ENCODE measurements around the gene ADTRP.
"Not testable (repeated sequence)": the region's sequence is repeated elsewhere in the genome, so short reads cannot be mapped to it uniquely, and the experiment has no call there.

The ADTRP gene

GRCh38 chr6:11692451-11693376, 85.9 kb downstream of the ADTRP start:
- no peak for DNase-seq (ENCODE audit: low read depth, low spot score)

- DNase-seq (ENCODE audit: low read depth, low spot score) = no peak
Measured at GRCh38 chr6:11689847-11690246, 88.8 kb downstream of the ADTRP start.

- DNase-seq (ENCODE audit: low read depth, low spot score) = not testable (repeated sequence)
Measured at GRCh38 chr6:11689400-11689799, 89.2 kb downstream of the ADTRP start.

DNA sequence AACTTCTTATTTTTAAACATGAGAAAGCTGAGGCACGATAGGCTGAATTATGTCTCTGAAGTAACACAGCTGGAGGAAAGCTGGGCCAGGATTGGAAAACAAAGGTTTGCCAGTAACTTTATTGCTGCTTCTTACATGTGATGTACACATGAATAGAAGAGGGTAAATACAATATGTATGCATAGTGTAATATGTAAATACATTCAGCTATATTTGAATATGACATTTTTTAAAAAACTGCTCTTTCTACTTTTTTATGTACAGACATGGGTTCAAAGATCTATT, 90.2 kb downstream of the ADTRP start:
- no peak for DNase-seq (ENCODE audit: low read depth, low spot score)

- DNase-seq (ENCODE audit: low read depth, low spot score) = no peak
Measured at GRCh38 chr6:11685481-11686093, 93.0 kb downstream of the ADTRP start.

- no peak for DNase-seq (ENCODE audit: low read depth, low spot score)
Measured at GRCh38 chr6:11684901-11685480, 93.6 kb downstream of the ADTRP start.

DNA sequence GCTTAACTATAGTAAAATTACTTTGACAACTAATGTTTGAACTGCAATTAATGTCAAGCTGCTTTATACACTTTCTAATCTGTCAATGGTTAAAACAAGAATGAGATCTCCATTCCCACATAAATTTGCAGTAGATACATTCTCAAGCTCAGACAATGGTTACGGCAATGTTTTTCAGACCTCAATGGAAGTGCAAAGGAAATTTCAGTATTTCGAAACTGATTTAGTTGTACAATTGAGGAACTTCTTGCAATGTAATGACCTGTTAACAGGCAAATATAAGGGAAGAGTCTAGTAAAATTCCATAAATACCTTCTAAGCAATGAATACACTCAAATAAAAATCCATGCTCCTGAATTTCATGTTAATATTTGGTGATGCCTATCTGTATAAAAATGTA, 94.7 kb downstream of the ADTRP start:
- DNase-seq (ENCODE audit: low read depth, low spot score) = no peak

DNA sequence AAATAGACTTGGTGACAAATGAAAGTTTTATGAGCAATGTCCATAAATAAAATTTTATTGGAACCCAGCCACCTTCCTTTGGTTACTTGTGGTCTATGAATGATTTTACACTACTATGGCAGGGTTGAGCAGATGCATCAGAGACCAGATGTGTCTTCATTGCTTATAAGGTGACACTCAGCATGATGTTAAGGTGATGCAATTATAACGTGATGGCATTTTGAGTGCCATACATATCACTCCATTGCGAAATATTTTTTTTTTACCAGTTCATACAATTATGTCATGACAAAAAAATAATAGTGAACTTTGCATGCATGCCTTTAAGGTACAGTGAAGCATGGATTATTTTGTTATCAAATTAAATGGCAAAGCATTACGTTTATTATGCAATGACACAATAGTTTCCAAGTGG, 96.0 kb downstream of the ADTRP start:
- DNase-seq (ENCODE audit: low read depth, low spot score) = no peak

- DNase-seq (ENCODE audit: low read depth, low spot score) = no peak
Measured at GRCh38 chr6:11681770-11682169, 96.8 kb downstream of the ADTRP start.

GRCh38 chr6:11681357-11681756, 97.2 kb downstream of the ADTRP start:
- no peak for DNase-seq (ENCODE audit: low read depth, low spot score)

DNA sequence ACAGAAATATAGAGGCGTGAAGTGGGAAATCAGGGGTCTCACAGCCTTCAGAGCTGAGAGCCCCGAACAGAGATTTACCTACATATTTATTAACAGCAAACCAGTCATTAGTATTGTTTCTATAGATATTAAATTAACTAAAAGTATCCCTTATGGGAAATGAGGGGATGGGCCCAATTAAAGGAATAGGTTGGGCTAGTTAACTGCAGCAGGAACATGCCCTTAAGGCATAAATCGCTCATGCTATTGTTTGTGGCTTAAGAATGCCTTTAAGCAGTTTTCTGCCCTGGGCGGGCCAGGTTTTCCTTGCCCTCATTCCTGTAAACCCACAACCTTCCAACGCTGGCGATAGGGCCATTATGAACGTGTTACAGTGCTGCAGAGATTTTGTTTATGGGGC, 98.1 kb downstream of the ADTRP start:
- not testable (repeated sequence) for DNase-seq (ENCODE audit: low read depth, low spot score)

DNA sequence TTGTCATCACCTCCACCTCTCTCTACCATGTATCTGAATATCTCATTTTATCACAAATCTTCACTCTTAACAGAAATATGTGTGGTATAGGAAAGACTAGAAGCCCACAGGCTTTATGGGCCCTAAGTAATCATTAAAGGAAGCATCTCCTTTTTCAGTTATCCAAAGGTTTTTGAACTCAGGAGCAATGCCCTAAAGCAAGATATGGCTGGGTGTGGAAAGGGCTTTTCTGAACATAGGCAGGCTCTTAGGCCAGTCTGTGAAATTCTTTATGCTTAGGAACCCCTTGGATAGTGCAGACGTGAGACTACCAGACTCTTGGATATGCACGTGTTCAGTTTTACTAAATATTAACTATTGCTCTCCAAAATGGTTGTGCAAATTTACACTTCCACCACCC, 99.5 kb downstream of the ADTRP start:
- DNase-seq (ENCODE audit: low read depth, low spot score) = no peak

GRCh38 chr6:11675601-11676000, 103.0 kb downstream of the ADTRP start:
- DNase-seq (ENCODE audit: low read depth, low spot score) = no peak

DNA sequence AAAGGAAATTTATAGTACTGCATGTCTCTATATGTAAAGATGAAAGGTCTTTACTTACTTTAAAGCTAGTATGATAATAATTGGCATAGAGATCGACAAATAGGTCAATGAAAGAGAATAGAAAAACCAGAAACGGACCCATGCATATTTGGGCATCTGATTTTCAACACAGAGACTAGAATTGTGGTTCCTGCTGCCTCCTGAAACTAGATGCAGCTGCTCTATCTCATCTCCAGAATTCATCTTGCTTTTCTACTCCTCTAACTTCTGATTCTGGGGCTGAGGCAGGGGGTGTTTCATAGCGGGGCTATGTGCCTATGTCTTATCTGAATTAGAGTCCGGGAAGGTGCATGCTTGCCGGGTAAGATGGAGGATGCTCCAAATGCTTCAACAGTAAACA, 105.9 kb downstream of the ADTRP start:
- no peak for DNase-seq (ENCODE audit: low read depth, low spot score)

DNA sequence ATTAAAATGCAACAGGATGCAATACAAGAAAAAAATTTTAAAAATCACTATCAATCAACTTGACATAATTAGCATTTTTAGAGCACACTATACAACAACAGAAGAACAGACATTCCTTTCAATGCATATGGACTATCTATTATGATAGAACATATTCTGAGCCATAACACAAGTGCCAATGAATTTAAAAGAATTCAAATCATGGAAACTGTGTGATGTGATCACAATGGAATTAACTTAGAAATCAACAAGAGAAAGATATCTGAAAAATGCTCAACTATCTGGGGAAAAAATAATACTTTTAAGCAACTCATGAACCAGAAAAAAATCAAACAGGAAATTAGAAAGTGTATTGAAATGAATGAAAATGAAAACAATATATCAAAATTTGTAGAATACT, 106.3 kb downstream of the ADTRP start:
- no peak for DNase-seq (ENCODE audit: low read depth, low spot score)

DNA sequence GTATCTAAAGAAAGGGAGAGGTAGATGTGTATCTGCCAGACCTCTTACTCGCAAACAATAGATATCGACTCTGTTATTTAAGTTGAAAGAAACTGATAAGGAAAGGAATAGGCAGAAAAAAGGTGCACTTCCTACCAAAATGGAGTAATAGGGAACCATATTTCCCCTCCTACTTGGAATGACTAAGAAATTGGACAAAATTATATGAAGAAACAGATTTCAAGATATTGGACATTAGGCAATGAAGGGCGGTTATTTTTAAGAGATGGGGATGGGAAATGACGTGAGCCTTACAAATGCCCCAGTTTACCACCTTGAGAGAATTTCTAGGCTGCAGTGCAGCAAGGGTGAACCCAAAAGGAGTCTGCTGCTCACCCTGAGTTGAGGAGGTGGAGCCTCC, 108.9 kb downstream of the ADTRP start:
- DNase-seq (ENCODE audit: low read depth, low spot score) = no peak

- DNase-seq (ENCODE audit: low read depth, low spot score) = no peak
Measured at GRCh38 chr6:11668455-11668854, 110.1 kb downstream of the ADTRP start.

- DNase-seq (ENCODE audit: low read depth, low spot score) = no peak
Measured at GRCh38 chr6:11667876-11668275, 110.7 kb downstream of the ADTRP start.

- no peak for DNase-seq (ENCODE audit: low read depth, low spot score)
Measured at GRCh38 chr6:11665604-11666326, 112.8 kb downstream of the ADTRP start.

Data from activated CD4-positive, CD25-positive, alpha-beta regulatory T cell treated with anti-CD3 and anti-CD28 coated beads, Interleukin-2, amount 50 U/mL, for 16 hours (primary cell).